GM18907 (cell line): Measurements from ENCODE around the gene IL33.

Experiments used
- ATAC-seq: cut with Tn5 transposase; IDR thresholded peaks from one replicate; pipeline ENCODE4 v1.9.1; 2021; ENCODE audit warnings: mild to moderate bottlenecking, moderate library complexity; ENCODE audit not compliant: unreplicated experiment

Gene IL33

GRCh38 chr9:6216002-6216401 is 395 bp downstream of the IL33 start:
- ATAC-seq = no peak

- no peak for ATAC-seq
Measured at GRCh38 chr9:6216951-6217350, 1.3 kb downstream of the IL33 start.

DNA sequence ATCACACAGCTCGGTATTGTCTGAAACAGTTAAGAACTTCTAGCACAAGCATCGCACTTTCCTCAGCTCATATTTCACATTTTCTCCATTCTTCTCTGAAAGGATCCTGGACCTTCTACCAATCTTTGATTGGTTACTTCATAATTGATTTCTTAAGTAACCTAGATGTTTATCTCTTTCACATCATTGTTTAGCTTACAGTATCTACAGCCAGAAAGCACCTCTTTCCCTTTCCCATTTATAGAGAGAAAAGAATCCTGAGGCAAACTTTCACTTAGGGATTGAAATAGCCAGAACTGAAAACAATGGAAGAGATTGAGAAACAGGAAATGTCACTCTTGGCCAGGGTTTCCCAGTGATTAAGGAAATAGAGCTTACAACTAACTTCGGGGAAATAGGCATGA is 2.5 kb downstream of the IL33 start:
- no peak for ATAC-seq

- no peak for ATAC-seq
Measured at GRCh38 chr9:6219040-6219439, 3.4 kb downstream of the IL33 start.

- ATAC-seq = no peak
Measured at GRCh38 chr9:6219981-6220380, 4.4 kb downstream of the IL33 start.

DNA sequence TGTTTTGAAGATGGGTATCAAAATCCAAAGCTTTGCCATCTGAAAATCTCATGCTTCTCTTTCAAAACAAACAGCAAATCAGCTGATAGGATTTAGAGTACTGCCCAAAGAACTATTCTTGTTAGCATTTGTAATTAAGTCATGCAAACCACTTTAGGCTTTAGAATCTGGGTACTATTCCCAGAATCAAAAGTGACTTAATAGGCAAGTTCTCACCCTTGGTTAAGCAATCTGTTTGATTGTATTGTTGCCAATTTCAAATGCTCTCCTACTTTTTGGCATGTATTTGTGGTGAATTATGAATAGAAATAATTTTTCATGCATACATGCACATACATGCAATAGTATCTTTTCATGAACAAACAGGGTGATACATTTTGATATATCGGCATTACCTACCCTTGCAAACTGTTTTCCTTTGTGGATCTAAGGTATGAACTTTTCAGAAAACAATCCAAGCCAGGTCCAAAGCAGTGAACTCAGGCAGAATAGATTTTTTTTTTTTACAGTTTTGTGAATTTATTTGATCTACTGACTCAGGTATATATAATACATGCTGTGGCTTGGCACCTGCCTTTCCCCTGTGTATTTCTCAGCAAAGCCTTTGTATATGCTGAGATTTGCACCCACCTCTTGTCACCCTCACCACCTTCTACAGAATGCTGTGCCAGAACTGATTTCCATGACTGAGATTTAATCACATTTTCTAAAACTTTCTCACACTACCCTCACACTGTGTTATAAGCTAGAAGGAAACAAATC is 9.0 kb downstream of the IL33 start:
- ATAC-seq = no peak

DNA sequence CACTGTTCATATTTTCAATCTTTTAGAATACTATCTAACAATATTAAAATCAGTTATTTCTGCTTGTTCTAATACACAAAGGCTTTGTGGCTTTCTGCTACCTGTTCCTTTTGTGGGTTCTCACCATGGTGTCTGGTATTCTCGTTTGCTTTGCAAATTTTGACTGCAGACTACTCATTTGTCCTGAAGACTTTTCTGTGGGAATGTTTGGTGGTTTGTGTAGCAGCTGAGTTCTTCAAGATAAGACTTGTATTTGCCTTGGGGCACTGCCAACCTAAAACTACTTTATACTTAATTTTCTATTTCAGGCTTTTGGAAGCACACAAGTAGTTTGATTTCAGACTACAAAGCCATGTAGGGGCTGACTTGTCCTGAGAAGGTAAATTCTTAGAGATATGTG is 11.1 kb downstream of the IL33 start:
- ATAC-seq = no peak

DNA sequence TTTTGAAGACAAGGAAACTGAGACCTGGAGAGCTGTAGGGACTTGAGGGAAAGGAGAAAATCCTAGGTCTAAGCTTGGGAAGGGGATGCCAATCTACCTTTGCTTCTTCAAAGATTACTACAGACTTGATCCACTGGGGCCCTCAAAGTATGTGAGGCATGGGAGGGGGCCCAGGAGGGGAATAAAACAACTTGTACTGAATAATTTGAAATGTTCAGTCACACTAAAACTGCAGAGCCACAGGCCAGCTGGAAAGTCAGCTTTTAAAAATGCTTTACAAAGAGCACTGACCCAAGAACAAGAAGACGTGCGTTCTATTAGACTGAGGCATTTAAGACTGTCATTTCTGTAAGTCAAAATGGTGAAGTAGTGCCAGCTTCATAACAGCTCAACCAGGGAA is 13.6 kb downstream of the IL33 start:
- no peak for ATAC-seq

DNA sequence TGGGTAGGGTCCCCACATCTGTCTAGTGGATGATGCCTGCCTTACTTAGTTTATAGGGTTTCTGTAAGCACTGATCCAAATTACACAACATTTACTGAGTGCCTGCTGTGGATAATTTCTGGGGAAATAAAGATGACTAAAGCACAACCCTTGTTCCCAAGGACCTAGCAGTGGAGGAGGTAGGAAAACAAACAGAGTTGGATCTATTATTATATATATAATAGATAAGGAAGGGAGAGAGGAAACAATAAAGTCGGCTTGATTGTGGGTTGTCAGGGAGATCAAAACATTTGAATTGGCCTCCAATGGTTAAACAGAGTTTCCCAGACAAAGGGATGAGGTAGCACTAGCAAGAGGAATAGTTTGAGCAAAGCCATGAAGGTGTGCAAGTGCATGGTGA is 14.0 kb downstream of the IL33 start:
- no peak for ATAC-seq

- no peak for ATAC-seq
Measured at GRCh38 chr9:6230037-6230780, 14.6 kb downstream of the IL33 start.

GRCh38 chr9:6232336-6232945 is 16.8 kb downstream of the IL33 start:
- no peak for ATAC-seq

- no peak for ATAC-seq
Measured at GRCh38 chr9:6234014-6234413, 18.4 kb downstream of the IL33 start.

DNA sequence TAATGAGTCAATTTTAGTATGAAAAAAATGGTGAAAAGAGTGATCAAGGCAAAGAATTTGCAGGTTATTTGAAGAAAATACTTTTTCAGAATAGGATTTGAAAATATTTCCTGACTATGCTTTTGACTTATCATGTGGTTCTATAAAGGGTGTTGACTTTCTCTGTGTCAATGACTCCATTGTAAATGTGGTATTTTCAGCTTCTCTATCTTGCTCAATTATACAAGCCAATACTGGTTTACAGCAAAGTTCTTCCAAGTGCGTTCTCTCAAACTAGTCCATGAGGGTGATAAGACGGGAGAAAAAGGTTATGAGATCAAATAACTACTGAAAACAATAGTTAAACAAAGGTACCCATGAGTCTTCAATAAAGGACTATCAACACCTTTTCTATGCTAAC is 21.7 kb downstream of the IL33 start:
- ATAC-seq = no peak

DNA sequence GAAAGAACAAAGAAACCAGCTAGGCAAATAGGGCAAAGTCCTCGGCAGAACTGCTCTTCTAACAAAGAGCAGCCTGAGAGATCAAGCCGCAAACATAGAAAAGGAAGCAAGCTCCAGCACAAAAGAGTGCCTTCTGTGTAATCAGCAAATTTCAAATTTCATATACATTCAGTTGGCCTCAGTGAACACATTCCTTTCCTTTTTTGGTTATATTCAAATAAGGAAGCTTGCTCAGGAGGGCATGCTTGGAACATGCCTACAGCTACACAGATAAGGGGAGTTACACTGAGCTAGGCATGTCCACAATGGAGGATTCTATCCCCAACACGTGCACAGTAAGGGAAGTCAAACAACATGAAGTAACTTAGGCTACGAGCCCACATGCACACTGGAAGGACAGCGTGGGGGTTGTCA is 23.4 kb downstream of the IL33 start:
- ATAC-seq = no peak

- ATAC-seq = no peak
Measured at GRCh38 chr9:6239694-6240093, 24.1 kb downstream of the IL33 start.

DNA sequence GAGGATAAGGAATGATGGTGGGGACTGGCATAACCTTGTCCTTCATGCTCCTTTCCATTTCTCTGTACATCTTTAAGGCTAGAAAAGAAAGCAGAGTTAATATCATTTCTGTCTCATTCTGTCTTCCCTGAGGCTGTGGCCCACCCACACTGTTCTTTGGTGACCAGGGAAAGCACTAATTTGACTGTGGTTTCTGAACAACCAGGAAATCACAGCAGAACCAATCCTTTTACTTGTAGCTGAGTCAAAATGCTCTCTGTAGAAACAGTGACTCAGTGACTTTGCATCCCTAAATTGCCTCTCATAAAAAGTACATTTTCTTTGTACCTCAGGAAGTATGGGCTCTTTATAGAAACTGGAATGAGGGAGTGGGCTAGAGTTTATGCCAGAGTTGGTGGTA is 28.1 kb downstream of the IL33 start:
- ATAC-seq = peak; percentile 95

GRCh38 chr9:6247266-6247665 is 31.7 kb downstream of the IL33 start:
- no peak for ATAC-seq

DNA sequence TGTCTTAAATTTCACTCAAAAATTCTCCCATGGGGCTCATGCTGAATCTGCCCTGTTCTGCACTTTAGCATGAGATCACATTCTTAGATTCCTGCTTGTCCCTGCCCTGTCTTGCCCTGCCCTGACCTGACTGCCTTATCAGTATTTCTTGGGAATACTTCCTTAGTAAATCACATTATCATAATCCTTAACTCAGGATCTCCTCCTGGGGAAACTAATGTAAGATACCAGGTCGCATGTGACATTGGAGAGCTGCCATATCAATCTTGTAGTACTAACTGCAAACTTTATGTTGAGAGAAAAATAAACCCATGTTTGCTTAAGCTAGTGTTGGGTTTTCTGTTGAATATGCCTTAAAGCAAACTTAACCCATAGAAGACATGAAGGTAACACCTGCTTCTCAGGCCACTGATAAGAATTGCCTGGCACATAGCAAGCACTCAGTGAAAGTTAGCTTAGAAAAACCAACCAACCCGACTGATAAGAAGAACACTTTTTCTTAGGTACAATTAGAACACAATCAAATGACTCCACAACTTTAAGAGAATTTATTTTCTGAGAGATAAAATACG is 53.3 kb downstream of the IL33 start:
- no peak for ATAC-seq

DNA sequence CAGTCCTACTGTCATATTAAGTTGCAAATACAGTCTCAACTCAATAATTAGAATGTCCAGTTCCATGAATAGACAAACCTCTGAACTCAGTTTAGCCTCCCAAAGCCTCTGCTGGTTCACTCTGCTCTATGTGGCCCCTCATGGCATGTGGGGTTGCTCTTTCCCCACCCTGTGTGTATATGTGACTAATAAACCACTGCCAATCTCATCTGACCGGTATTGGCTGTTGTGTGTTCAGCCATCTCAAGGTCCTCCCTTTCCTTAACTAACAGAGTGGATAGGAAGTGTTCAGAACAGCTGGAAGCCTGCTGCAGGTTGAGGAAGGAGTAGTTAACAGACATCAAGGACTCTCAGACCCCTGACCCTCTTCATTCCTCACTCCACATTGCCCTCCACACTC is 55.3 kb downstream of the IL33 start:
- no peak for ATAC-seq

DNA sequence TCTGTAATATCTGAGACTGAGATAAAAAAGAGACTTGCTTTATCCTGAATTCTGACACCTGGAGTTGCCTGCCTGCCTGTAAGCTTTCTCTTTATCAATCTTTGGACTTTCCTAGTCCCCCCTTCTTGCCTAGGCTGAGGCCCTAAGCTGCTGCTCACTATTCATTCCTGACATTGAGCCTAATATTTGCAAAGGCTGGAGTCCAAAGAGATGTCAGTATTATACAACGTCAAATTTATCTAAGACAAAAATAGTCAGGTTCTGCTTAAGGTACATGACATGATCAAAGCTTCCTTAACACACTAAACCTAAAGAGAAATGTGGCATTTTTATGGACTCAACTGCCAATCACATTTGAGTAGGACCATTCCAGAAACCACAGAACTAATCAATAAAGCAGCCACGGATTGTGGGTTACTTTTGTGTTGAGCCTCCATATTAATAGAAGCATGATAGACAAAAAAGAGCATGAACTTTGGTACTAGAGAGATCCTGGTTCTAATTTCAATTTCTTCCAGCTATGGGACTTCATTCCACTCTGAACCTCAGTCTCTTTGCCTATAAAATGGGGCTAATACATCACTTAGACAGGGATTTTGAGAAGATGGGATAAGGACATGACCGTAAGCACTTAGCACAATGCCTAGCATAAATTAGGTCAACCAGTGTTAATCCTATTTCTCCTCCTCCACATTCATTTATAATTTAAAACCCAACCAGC is 56.1 kb downstream of the IL33 start:
- ATAC-seq = no peak

GRCh38 chr9:6272229-6272598 is 56.6 kb downstream of the IL33 start:
- ATAC-seq = no peak
